Keratinocyte (primary cell): ENCODE measurements around the gene GSTA3. TPM values are rescaled to one million over a fixed set of nuclear protein-coding genes. Genes with fewer than 3 reads are reported as not detected.
A peak's percentile ranks its signal among the peaks of the same experiment; 100 is the strongest.
"Not testable (repeated sequence)": the region's sequence is repeated elsewhere in the genome, so short reads cannot be mapped to it uniquely, and the experiment has no call there.

Experiments
- DNase-seq: peaks from one replicate; pipeline ENCODE4 v3.0.0-alpha.2; 2011; ENCODE audit warnings: low read depth, missing footprints, low spot score
- FAIRE-seq: peaks from 2 replicates; lab custom pipeline; 2011; peaks lifted over from hg19 to GRCh38; lab: Jason Lieb, UNC
- H2AFZ ChIP-seq: 2 replicates; pipeline ENCODE4 v1.6.0; 2012; ENCODE audit warnings: low read length, control low read depth, inconsistent platforms; ENCODE audit not compliant: control insufficient read depth
- H3K27ac ChIP-seq: 2 replicates; pipeline ENCODE4 v1.5.1; 2011; ENCODE audit warnings: low read length; ENCODE audit not compliant: control insufficient read depth, insufficient read depth
- H3K27me3 ChIP-seq: 3 replicates; pipeline ENCODE4 v1.6.0; 2011; ENCODE audit warnings: low read length; ENCODE audit not compliant: control insufficient read depth, insufficient read depth; ENCODE audit errors: extremely low read depth
- H3K36me3 ChIP-seq, 2 experiments: 2 replicates in 1 of 2; 3 replicates in 1 of 2; pipeline ENCODE4 v1.5.1; 2011; ENCODE audit warnings: low read length in 2 of 2, mild to moderate bottlenecking in 1 of 2; ENCODE audit not compliant: control insufficient read depth in 2 of 2, insufficient read depth in 2 of 2; ENCODE audit errors: extremely low read depth in 1 of 2
- H3K4me1 ChIP-seq: 3 replicates; pipeline ENCODE4 v1.5.1; 2011; ENCODE audit warnings: low read length; ENCODE audit not compliant: control insufficient read depth, insufficient read depth; ENCODE audit errors: extremely low read depth
- H3K4me2 ChIP-seq: 3 replicates; pipeline ENCODE4 v1.6.0; 2011; ENCODE audit warnings: low read depth, low read length; ENCODE audit not compliant: control insufficient read depth, insufficient read depth; ENCODE audit errors: extremely low read depth
- H3K4me3 ChIP-seq, 3 experiments: fragments of 200-600 bp in 1 of 3; sonication (generic) in 1 of 3; 2 replicates in 2 of 3; 3 replicates in 1 of 3; pipeline ENCODE4 v1.5.1; 2011 to 2016; ENCODE audit warnings: low read length in 3 of 3, mild to moderate bottlenecking in 3 of 3, control low read depth in 2 of 3, inconsistent platforms in 1 of 3, low read depth in 1 of 3, mixed read lengths in 1 of 3, mixed run types in 1 of 3, moderate library complexity in 1 of 3; ENCODE audit not compliant: control insufficient read depth in 2 of 3, insufficient read depth in 2 of 3; ENCODE audit errors: extremely low read depth in 1 of 3
- H3K79me2 ChIP-seq: 2 replicates; pipeline ENCODE4 v1.6.0; 2012; ENCODE audit warnings: low read length; ENCODE audit not compliant: control insufficient read depth, insufficient read depth
- H3K9ac ChIP-seq: 3 replicates; pipeline ENCODE4 v1.6.0; 2011; ENCODE audit warnings: low read length; ENCODE audit not compliant: control insufficient read depth, insufficient read depth; ENCODE audit errors: extremely low read depth
- H3K9me1 ChIP-seq: 3 replicates; pipeline ENCODE4 v1.6.0; 2011; ENCODE audit warnings: low read length; ENCODE audit not compliant: control insufficient read depth, insufficient read depth; ENCODE audit errors: extremely low read depth
- H3K9me3 ChIP-seq: 2 replicates; pipeline ENCODE4 v1.5.1; 2012; ENCODE audit warnings: low read depth, low read length; ENCODE audit not compliant: control insufficient read depth
- H4K20me1 ChIP-seq: 3 replicates; pipeline ENCODE4 v1.6.0; 2011; ENCODE audit warnings: low read length; ENCODE audit not compliant: control insufficient read depth, insufficient read depth; ENCODE audit errors: extremely low read depth
- EZH2 ChIP-seq: IDR thresholded peaks from one replicate; pipeline ENCODE4 v1.6.1; 2012; ENCODE audit warnings: inconsistent platforms, mild to moderate bottlenecking, low read length, moderate library complexity
- dilution Hi-C: fragments of 300-500 bp; cut with MboI; formaldehyde crosslinking; loops from one replicate; pipeline ENCODE4 v1.7.0; 2020; ENCODE audit warnings: low sequenced_read_pairs; ENCODE audit not compliant: extremely low pct_ligation_motif_present
- polyA plus RNA-seq, 5 experiments: library from polyadenylated mRNA; depleted of rRNA in 3 of 5; stranded (reverse) in 3 of 5; stranded (forward) in 1 of 5; unstranded in 1 of 5; fragments of >200 nt; gene quantifications; 1 replicate in 1 of 5; 2 replicates in 3 of 5; 3 replicates in 1 of 5; pipeline versions ENCODE4 v1.2.1 to v1.2.3, GENCODE V29; 2011 to 2012; ENCODE audit warnings: missing spikeins in 2 of 5, low read depth in 1 of 5, low replicate concordance in 1 of 5
- TF ChIP-seq, protein P1 (sequence below), 3 experiments: IDR thresholded peaks in 1 of 3; conservative IDR thresholded peaks in 1 of 3; optimal IDR thresholded peaks in 1 of 3; 2 replicates in 2 of 3; 3 replicates in 1 of 3; pipeline versions ENCODE3 to v1.5.1; 2011; ENCODE audit warnings: low read length in 3 of 3, mild to moderate bottlenecking in 3 of 3, moderate library complexity in 2 of 3, control low read depth in 1 of 3, inconsistent platforms in 1 of 3; ENCODE audit not compliant: insufficient read depth in 2 of 3; ENCODE audit errors: extremely low read depth in 1 of 3

Gene GSTA3
- polyA plus RNA-seq, 1 donor (not counting 4 experiments of a cell fraction or from before 2014, with no cell fraction given) = not detected

DNA sequence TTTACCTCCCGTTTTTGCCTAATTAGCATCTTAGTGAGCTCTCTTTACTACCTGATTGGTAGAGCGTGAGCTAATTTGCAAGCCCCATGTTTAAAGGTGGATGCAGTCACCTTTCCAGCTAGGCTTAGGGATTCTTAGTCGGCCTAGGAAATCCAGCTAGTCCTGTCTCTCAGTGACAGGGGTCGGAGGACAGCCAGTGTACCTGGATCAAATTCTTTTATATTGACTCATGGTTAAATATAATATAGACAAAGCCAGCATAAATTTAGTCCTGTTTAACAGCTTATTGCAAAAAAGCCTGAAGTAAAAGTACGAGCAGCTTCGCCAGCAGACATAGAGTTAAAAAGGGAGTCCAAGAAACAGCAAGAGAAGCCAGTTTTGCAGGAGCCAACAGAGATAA is 12.2 kb upstream of the GSTA3 start:
- Histone ChIP-seq H3K4me2 (no peak overlapping the region), H4K20me1 (no peaks in the 10 kb centered on the region), H3K36me3 (no peaks in the 10 kb centered on the region), H3K9me1 (no peaks in the 10 kb centered on the region), H3K27me3 (no peaks in the 10 kb centered on the region), H3K4me3 (no peak overlapping the region), H3K9me3 (no peaks in the 10 kb centered on the region), H2AFZ (no peak overlapping the region), H3K4me1 (peaks cover 6% of the 10 kb centered on the region), H3K9ac (no peak overlapping the region), H3K27ac (no peak overlapping the region), H3K79me2 (no peaks in the 10 kb centered on the region)
- DNase-seq = no peak
- no peak for TF ChIP-seq EZH2
- TF ChIP-seq, protein P1, sequence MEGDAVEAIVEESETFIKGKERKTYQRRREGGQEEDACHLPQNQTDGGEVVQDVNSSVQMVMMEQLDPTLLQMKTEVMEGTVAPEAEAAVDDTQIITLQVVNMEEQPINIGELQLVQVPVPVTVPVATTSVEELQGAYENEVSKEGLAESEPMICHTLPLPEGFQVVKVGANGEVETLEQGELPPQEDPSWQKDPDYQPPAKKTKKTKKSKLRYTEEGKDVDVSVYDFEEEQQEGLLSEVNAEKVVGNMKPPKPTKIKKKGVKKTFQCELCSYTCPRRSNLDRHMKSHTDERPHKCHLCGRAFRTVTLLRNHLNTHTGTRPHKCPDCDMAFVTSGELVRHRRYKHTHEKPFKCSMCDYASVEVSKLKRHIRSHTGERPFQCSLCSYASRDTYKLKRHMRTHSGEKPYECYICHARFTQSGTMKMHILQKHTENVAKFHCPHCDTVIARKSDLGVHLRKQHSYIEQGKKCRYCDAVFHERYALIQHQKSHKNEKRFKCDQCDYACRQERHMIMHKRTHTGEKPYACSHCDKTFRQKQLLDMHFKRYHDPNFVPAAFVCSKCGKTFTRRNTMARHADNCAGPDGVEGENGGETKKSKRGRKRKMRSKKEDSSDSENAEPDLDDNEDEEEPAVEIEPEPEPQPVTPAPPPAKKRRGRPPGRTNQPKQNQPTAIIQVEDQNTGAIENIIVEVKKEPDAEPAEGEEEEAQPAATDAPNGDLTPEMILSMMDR (optimal IDR thresholded peaks at IDR 0.05 in 1 of 3, IDR thresholded peaks at IDR 0.05 in 1 of 3, conservative IDR thresholded peaks at IDR 0.05 in 1 of 3; ENCODE audit: extremely low read depth in 1 of 3, insufficient read depth in 2 of 3, low read length in 3 of 3) = no peak
- dilution Hi-C loops = no loop called here
- FAIRE-seq = no peak

DNA sequence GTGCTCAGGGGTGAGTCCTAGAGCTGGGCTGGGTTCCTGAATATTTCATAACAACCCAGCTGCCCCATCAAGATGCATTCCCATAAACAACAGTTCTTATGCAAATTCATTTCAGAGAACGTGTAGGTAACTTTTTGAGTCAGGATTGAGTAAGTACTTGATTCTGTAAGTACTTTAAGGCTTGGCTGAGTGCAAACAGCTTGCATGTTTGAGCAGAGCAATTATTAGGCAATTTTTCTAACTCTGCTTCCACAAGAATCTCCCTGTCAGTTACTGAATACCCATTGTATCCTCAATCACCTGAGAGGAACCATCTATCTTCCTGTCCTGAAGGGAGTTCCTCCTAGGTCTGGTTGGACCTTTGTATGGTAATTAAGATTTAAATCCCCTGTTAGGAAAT is 10.0 kb upstream of the GSTA3 start:
- H3K4me3 ChIP-seq, H3K9me3 ChIP-seq, H3K36me3 ChIP-seq, H2AFZ ChIP-seq, H3K9me1 ChIP-seq, H3K4me2 ChIP-seq, H3K4me1 ChIP-seq, H3K27ac ChIP-seq, H3K9ac ChIP-seq, H3K79me2 ChIP-seq, H4K20me1 ChIP-seq, dilution Hi-C loops, H3K27me3 ChIP-seq: not testable (repeated sequence)
- FAIRE-seq (peak; percentile 61), DNase-seq (peak; percentile 36)

DNA sequence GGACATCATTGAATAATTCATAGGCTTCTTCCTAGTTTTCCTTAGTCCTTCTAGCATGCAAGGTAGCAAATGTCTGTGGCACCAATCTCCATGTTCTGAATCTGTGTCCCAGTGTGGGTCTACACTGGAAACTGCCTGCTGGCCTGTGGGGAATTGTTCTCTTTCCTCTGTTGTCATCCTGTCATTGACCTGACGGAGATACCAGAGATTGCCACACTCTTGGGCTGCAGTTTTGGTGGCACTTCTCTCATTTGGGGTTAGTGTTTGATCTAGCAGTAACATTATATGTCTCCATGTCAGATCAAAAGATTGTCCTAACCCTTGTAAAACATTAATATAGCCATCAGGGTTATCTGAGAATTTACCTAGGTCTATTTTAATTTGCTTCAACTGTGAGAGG is 9.3 kb upstream of the GSTA3 start:
- H3K27me3 ChIP-seq, H3K4me3 ChIP-seq, dilution Hi-C loops, DNase-seq, H3K9me3 ChIP-seq, H2AFZ ChIP-seq, H3K36me3 ChIP-seq, H3K9ac ChIP-seq, H4K20me1 ChIP-seq, H3K9me1 ChIP-seq, H3K27ac ChIP-seq, FAIRE-seq, H3K4me2 ChIP-seq, H3K79me2 ChIP-seq, H3K4me1 ChIP-seq: not testable (repeated sequence)

DNA sequence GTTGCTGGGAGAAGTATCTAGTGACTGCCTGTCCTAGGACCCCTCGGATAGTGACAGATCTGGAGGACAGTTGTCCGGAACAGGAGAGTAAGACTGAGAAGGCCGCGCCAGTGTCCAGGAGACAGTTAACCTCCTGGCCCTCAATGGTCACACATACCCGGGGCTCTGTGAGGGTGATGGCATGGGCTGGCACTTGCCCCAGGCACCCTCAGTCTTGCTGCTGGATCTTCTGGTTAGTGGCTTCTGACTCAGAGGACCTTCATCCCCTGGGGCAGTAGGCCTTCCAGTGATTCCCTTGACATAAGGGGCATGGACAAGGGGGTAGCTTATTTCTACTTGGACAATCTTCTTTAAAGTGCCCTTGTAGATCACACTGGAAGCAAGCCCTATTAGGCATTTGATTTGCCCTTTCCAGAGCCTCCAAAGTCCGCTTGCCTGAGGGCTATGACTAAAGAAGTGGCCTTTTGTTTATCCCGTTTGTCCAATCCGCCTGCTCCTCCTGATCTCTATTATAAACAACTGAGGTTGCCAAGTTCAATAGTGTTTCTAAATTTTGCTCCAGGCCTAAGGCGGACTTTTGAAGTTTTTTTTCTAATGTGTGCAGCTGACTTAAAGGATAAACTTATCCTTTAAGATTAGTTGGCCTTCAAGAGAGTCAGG is 8.7 kb upstream of the GSTA3 start:
- H3K36me3 ChIP-seq, H3K27me3 ChIP-seq, H3K27ac ChIP-seq, H2AFZ ChIP-seq, dilution Hi-C loops, H3K9ac ChIP-seq, H3K79me2 ChIP-seq, H4K20me1 ChIP-seq, DNase-seq, FAIRE-seq, H3K4me1 ChIP-seq, H3K4me3 ChIP-seq, H3K4me2 ChIP-seq, H3K9me1 ChIP-seq, H3K9me3 ChIP-seq: not testable (repeated sequence)
